Measurements from ENCODE around the gene TUBA1C. TPM values are rescaled to one million over a fixed set of nuclear protein-coding genes. Genes with fewer than 3 reads are reported as not detected.
A peak's percentile ranks its signal among the peaks of the same experiment; 100 is the strongest.
"Not testable (repeated sequence)": the region's sequence is repeated elsewhere in the genome, so short reads cannot be mapped to it uniquely, and the experiment has no call there.

TUBA1C gene
- total and polyA plus RNA-seq, 5 donors, result 34.2 to 106 (median 68.6) TPM

GRCh38 chr12:49255857-49256637 is 8.8 kb upstream of the TUBA1C start:
- 81% methylated on average over 11 of the region's 11 CpGs for WGBS
- intact Hi-C loops (cut with DNase I), result no loop called here
- H3K9me3 ChIP-seq (ENCODE audit: control insufficient read depth, low read length), result no peaks in the 10 kb centered on the region
- H3K27me3 ChIP-seq (ENCODE audit: control insufficient read depth, insufficient read depth), result no peaks in the 10 kb centered on the region
- no peak overlapping the region for H3K4me3 ChIP-seq (ENCODE audit: low read length)
- DNase-seq (no peak), ATAC-seq (peak in 1 of 2 donors; percentile 64)
- H3K4me1 ChIP-seq (ENCODE audit: control insufficient read depth, insufficient read depth, low read length), result no peaks in the 10 kb centered on the region
- H3K27ac ChIP-seq (ENCODE audit: low read length), result no peak overlapping the region

GRCh38 chr12:49257508-49258184 is 7.2 kb upstream of the TUBA1C start:
- WGBS, result 92% methylated on average over 10 of the region's 10 CpGs
- H3K27ac ChIP-seq (ENCODE audit: low read length); H3K4me1 ChIP-seq (ENCODE audit: control insufficient read depth, insufficient read depth, low read length); H3K4me3 ChIP-seq (ENCODE audit: low read length); H3K27me3 ChIP-seq (ENCODE audit: control insufficient read depth, insufficient read depth); DNase-seq; H3K9me3 ChIP-seq (ENCODE audit: control insufficient read depth, low read length); intact Hi-C loops (cut with DNase I); ATAC-seq: not testable (repeated sequence)

GRCh38 chr12:49259452-49259851 is 5.4 kb upstream of the TUBA1C start:
- DNase-seq (no peak), ATAC-seq (no peak)
- intact Hi-C loops (cut with DNase I), result no loop called here
- Histone ChIP-seq H3K27ac (ENCODE audit: low read length) (no peak overlapping the region), H3K4me3 (ENCODE audit: low read length) (no peak overlapping the region), H3K9me3 (ENCODE audit: control insufficient read depth, low read length) (no peaks in the 10 kb centered on the region), H3K4me1 (ENCODE audit: control insufficient read depth, insufficient read depth, low read length) (no peaks in the 10 kb centered on the region), H3K27me3 (ENCODE audit: control insufficient read depth, insufficient read depth) (no peaks in the 10 kb centered on the region)
- 81% methylated on average over 4 of the region's 4 CpGs for WGBS

GRCh38 chr12:49260166-49260565 is 4.7 kb upstream of the TUBA1C start:
- no peaks in the 10 kb centered on the region for H3K4me1 ChIP-seq (ENCODE audit: control insufficient read depth, insufficient read depth, low read length)
- intact Hi-C loops (cut with DNase I), result no loop called here
- ATAC-seq, result peak in 1 of 2 donors; percentile 35
- H3K4me3 ChIP-seq (ENCODE audit: low read length), result no peak overlapping the region
- no peaks in the 10 kb centered on the region for H3K27me3 ChIP-seq (ENCODE audit: control insufficient read depth, insufficient read depth)
- DNase-seq, result no peak
- H3K27ac ChIP-seq (ENCODE audit: low read length), result no peak overlapping the region
- H3K9me3 ChIP-seq (ENCODE audit: control insufficient read depth, low read length), result no peaks in the 10 kb centered on the region
- 37% methylated on average over 3 of the region's 3 CpGs for WGBS

- Histone ChIP-seq H3K27ac (ENCODE audit: low read length) (no peak overlapping the region), H3K27me3 (ENCODE audit: control insufficient read depth, insufficient read depth) (no peaks in the 10 kb centered on the region), H3K4me1 (ENCODE audit: control insufficient read depth, insufficient read depth, low read length) (no peaks in the 10 kb centered on the region), H3K4me3 (ENCODE audit: low read length) (no peak overlapping the region), H3K9me3 (ENCODE audit: control insufficient read depth, low read length) (no peaks in the 10 kb centered on the region)
- DNase-seq, result no peak
- WGBS, result 80% methylated on average over 11 of the region's 11 CpGs
- no peak for ATAC-seq
- intact Hi-C loops (cut with DNase I), result no loop called here
Measured at GRCh38 chr12:49260571-49261363, 4.1 kb upstream of the TUBA1C start.

GRCh38 chr12:49261721-49262120 is 3.2 kb upstream of the TUBA1C start:
- ATAC-seq (no peak), DNase-seq (no peak)
- H3K27ac ChIP-seq (ENCODE audit: low read length), result no peak overlapping the region
- H3K4me3 ChIP-seq (ENCODE audit: low read length), result no peak overlapping the region
- H3K9me3 ChIP-seq (ENCODE audit: control insufficient read depth, low read length), result no peaks in the 10 kb centered on the region
- no peaks in the 10 kb centered on the region for H3K27me3 ChIP-seq (ENCODE audit: control insufficient read depth, insufficient read depth)
- H3K4me1 ChIP-seq (ENCODE audit: control insufficient read depth, insufficient read depth, low read length), result no peaks in the 10 kb centered on the region
- intact Hi-C loops (cut with DNase I), result no loop called here
- 94% methylated on average over 2 of the region's 2 CpGs for WGBS

- 73% methylated on average over 5 of the region's 5 CpGs for WGBS
- intact Hi-C loops (cut with DNase I), result no loop called here
- no peak overlapping the region for H3K4me3 ChIP-seq (ENCODE audit: low read length)
- H3K27me3 ChIP-seq (ENCODE audit: control insufficient read depth, insufficient read depth), result no peaks in the 10 kb centered on the region
- DNase-seq, result no peak
- no peaks in the 10 kb centered on the region for H3K9me3 ChIP-seq (ENCODE audit: control insufficient read depth, low read length)
- no peak overlapping the region for H3K27ac ChIP-seq (ENCODE audit: low read length)
- no peak for ATAC-seq
- H3K4me1 ChIP-seq (ENCODE audit: control insufficient read depth, insufficient read depth, low read length), result peaks cover 2% of the 10 kb centered on the region
Measured at GRCh38 chr12:49263400-49263763, 1.5 kb upstream of the TUBA1C start.

- intact Hi-C loops (cut with DNase I), result no loop called here
Measured at GRCh38 chr12:49264466-49264872, 413 bp upstream of the TUBA1C start.

GRCh38 chr12:49269191-49269590 is 4.3 kb downstream of the TUBA1C start:
- H3K4me1 ChIP-seq (ENCODE audit: control insufficient read depth, insufficient read depth, low read length); H3K4me3 ChIP-seq (ENCODE audit: low read length); H3K27me3 ChIP-seq (ENCODE audit: control insufficient read depth, insufficient read depth); H3K9me3 ChIP-seq (ENCODE audit: control insufficient read depth, low read length); intact Hi-C loops (cut with DNase I); ATAC-seq; H3K27ac ChIP-seq (ENCODE audit: low read length); DNase-seq: not testable (repeated sequence)
- WGBS, result 65% methylated on average over 6 of the region's 6 CpGs

More at GRCh38 chr12:49264466-49264872, 413 bp upstream of the TUBA1C start:
- Histone ChIP-seq H3K4me3 (ENCODE audit: low read length) (peak overlapping the region; percentile 71), H3K4me1 (ENCODE audit: control insufficient read depth, insufficient read depth, low read length) (peaks cover 2% of the 10 kb centered on the region), H3K9me3 (ENCODE audit: control insufficient read depth, low read length) (no peaks in the 10 kb centered on the region), H3K27me3 (ENCODE audit: control insufficient read depth, insufficient read depth) (no peaks in the 10 kb centered on the region), H3K27ac (ENCODE audit: low read length) (peak overlapping the region; percentile 65)
- under 1% methylated on average over 35 of the region's 35 CpGs for WGBS
- DNase-seq (no peak), ATAC-seq (peak; percentile 54 to 61)

- intact Hi-C loops (cut with DNase I), result no loop called here
- Histone ChIP-seq H3K9me3 (ENCODE audit: control insufficient read depth, low read length) (no peaks in the 10 kb centered on the region), H3K4me1 (ENCODE audit: control insufficient read depth, insufficient read depth, low read length) (peaks cover under 1% of the 10 kb centered on the region), H3K27ac (ENCODE audit: low read length) (no peak overlapping the region), H3K4me3 (ENCODE audit: low read length) (no peak overlapping the region), H3K27me3 (ENCODE audit: control insufficient read depth, insufficient read depth) (no peaks in the 10 kb centered on the region)
- DNase-seq (no peak), ATAC-seq (no peak)
- 96% methylated on average over 16 of the region's 16 CpGs for WGBS
Measured at GRCh38 chr12:49272790-49273725, 8.2 kb downstream of the TUBA1C start.

All from right cardiac atrium (tissue), 5 donors.